NOMO-1 treated with dmso at 0.1 percent for 144 hours (cell line): ENCODE data around the gene ADCY10.
"Not testable (repeated sequence)": the region's sequence is repeated elsewhere in the genome, so short reads cannot be mapped to it uniquely, and the experiment has no call there.

Experiments used
- DNase-seq: peaks from one replicate; lab custom pipeline; 2025; ENCODE audit not compliant: unreplicated experiment; lab: John Stamatoyannopoulos, UW

Gene ADCY10

DNA sequence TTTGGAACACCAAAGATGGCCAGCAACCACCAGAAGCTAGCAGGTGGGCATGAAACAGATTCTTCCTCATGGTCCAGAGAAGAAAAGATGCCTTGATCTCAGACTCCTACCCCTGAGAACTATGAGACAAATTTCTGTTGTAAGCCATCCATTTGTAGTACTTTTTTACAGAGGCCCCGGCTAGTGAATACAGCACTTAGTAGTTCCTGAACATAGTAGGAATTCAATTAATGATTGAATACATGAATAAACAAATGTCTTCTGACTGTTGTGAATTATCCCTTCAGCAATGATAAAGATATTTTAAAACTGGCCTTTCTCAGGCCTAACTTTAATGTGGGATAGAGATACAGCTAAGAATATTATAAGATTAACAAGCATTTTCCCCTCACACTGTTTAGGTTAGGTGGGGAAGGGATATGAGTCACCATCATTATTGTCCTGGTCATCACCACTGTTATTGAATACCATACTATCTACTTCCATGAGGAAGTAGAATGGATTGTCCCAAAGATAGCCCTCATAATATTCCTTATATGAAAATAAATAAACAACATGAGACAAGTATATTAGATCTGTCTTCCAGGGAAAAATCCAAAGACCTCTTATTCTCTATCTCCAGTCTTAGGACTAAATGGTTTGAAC lies 51.4 kb downstream of the ADCY10 start:
- no peak for DNase-seq

DNA sequence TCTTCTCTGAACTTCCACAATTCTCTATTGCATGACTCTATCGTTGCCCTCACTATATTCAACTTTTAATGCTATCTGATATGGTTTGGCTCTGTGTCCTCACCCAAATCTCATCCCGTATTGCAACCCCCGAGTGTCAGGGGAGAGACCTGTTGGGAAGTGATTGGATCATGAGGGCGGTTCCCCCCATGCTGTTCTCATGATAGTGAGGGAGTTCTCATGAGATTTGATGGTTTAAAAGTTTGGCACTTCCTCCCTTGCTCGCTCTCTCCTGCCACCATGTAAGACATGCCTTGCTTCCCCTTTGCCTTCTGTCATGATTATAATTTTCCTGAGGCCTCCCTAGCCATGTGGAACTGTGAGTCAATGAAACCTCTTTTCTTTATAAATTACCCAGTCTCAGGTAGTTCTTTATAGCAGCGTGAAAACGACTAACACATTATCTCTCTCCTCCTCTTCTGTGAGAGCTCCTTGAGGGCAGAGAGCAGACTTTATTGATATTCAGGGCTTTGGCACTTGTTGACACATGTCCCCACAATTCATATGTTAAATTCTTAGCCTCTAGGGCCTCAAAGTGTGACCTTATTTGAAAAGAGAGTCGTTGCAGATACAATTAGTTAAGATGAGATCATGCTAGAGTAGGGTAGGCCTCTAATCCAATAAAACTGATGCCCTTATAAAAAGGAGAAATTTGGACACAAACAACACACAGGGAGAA lies 52.1 kb downstream of the ADCY10 start:
- DNase-seq: no peak

DNA sequence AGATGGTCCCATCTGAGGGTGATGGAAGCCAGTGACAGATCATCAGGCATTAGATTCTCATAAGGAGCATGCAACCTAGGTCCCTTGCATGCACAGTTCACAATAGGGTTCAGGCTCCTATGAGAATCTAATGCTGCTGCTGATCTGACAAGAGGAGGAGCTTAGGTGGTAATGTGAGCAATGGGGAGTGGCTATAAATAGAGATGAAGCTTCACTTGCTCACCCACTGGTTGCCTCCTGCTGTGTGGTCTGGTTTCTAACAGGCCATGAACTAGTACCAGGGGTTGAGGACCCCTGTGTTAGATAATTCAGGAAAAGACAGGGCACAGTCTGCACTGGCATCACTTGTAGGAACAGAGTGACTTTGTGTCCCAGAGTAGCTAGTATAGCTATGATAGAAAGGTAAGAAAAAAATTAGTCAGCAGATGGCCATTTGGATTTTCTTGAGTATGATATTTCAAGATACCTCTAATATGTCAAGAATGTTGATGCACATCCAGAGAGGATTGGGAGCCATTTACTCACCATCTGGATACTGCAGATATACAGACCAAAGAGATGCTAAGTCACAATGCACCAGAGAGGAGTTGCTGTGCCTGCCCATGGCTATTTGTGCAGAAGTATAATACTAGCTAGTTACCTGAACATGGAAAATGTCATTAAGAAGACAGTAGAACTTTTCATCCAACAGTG lies 53.6 kb downstream of the ADCY10 start:
- no peak for DNase-seq

DNA sequence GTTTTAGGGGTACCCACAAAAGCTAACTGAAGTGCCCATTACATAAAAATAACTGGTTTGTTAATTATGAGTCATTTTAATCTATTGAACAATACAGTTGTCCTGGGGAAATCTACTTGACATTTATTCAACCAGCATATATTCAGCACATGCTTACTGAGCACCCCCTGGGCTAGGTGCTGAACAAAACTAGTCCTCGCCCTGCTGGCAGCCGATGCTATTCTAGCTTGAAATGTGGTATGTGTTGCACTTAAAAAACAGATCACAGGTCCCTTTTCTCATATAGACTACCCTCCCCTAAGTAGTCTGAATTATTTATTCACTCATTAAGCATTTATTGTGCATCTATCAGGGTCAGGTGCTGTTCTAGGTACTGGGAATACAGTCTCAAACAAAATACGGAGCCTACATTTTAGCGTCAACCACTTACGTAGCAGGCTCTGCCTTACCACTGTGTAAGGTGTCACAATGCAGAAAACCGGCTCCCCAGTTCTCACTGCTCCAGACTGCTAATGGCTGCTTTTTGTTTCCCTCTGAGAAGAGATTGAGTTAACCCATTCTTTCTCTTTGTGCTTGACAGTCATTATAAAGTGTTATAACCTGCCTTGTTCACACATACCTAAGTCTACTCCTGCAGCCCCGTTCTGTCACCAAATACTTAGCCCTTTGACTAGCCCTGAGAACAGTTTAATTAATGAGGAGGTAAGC lies 57.1 kb downstream of the ADCY10 start:
- DNase-seq: no peak

DNA sequence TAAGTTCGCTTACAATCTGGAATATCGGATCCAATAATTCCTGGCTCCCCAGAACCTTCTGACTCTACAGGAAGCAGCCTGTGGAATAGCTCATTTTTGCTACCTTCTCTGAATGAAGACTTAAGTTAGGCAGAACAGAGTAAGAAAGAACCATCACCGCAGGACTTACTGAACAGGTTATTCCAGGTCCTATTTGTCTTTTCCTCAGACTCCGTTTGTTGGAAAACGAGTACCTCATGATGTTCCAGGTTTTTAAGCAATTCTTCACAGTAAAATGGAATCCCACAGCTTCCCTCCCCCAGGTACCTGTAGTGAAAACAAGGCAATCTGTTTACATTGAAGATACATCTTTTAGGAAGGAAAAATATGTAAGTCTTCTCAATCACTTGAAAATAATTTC lies 59.8 kb downstream of the ADCY10 start:
- no peak for DNase-seq

DNA sequence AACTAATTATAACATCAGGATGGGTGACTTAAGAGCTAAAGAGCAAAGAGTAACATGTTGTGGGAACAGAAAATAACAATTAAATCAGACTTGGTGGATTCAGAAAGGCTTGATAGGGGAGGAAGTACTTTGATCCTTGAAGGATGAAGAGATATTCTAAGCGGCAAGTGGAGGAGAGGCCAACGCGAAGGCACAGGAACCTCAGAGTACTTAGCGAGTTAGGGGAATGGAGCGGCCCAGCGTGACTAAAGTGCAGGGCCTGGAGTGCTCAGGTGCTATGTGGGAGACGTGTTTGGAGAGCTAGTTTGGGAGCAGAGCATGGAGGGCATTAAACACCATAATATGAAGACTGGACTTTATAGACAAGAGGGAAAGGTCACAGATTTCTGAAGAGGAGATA lies 64.3 kb downstream of the ADCY10 start:
- DNase-seq: no peak

DNA sequence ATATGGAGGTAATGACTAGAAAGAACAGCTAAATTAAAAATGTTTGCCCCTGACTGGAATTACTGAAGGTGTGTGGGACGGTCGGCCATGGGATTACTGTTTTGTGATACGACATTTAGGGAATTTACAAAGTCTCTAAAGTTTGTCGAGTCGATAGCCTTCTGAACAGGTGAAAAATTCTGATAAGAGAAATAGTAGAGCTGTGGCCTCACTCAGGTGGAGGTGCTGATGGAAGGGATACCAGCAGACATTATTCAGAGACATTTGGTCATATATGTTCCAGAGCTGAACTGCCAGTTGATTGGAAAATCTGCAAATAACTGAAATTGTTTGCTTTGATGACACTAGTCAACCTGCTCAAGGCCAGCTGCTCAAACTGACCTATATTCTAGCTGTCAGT lies 71.1 kb downstream of the ADCY10 start:
- DNase-seq: no peak

DNA sequence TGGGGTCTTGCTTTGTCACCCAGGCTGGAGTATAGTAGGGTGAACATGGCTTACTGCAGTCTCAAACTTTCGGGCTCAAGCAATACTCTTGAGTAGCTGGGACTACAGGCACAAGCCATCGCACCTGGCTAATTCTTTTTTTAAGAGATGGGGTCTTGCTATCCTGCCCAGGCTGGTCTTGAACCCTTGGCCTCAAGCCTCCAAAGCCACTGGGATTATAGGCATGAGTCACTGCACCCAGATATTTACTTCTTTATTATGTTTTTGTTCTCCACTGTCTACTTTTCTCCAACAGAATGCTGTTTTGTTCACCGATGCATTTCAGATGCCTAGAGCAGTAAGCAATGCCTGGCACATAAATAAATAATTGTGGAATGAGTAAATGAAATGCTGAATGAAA lies 72.4 kb downstream of the ADCY10 start:
- DNase-seq: no peak

DNA sequence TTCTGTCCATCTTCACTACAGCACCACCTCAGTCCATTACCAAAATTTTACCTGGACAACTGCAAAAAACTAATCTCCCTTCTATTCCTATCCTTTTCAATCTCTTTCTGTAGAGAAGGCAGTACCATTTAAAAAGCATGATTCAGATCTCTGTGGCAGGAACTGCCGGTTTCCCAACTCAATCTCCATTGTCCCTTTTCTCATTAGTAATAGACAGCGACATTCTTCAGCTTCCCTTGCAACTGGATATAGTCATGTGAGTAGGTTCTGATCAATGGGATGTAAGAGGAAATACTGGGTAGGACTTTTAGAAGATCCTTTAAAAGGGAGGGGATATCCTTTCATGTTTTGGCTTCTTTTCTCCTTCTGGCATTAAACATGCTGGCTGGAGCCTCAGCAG lies 74.9 kb downstream of the ADCY10 start:
- no peak for DNase-seq

DNA sequence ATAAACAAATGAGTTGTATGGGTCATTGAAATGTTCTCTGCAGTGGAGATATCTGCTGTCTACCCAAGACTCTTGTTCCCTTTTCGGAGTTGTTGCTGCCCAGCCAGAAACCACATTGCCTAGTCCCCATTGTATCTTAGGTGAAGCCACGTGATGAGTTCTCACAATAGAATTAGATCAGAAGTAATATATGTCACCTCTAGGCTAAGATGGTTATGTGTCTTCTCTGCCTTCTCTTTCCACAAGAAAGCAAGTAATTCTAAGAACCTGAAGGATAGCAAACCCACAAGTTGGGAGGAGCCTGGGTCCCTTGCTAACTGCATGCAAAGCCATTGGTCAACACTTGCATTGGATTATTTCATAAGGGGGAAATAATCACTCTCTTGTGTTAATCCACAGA lies 76.6 kb downstream of the ADCY10 start:
- DNase-seq: no peak

DNA sequence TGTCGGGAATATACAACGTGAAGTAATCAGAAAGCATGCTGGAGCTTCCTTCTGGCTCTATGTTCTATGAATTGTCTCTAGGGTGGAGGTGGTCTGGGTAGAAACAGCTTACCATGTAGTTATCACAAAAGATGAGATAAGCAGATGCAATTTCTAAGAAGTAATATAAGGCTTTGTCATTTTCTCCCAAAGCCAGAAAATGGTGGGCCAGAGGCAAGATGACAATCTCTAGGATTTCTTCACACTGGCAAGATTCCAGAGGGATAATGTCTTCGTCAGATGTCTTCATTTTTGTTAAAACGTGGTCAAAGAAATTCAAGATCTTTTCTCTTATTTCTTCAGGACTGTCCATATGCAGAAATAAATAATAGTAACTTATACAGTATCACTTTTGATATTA lies 77.7 kb downstream of the ADCY10 start:
- no peak for DNase-seq

DNA sequence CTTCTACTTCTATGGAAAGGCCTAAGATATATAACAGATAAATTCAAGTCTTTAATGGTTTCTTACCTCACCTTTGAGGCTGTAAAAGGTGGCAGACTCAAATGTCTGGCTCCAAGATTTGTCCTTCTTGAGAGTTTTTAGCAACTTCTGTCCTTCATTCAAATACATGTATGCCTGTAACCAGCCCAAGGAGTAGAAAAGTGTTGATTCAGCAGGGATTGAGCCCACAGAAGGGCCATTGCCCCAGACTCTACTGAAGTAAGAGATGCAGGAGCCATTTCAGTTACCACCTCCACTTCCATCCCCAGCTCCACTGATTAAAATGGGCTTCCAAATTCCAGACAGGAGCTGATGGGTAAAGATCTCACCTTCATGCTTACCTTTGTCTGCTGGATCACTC lies 80.0 kb downstream of the ADCY10 start:
- no peak for DNase-seq

DNA sequence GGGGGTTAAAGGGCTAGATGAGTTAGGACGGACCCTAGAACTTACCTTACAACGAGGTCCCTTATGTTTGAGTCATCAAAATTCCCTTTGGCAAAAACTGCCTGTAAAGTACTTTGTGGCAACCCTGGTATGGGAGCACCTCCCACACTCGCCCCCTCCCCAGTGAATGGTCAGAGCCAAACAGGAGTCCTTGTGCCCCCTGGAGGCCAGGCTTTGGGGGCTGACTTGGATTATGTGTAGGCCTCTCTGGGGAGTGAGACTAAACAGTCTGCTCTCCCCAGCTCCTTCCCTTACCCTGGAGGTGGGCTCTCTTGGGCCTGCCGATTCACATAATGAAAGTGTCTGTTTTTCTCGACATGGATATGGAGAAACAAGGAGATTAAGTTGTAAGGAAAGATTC lies 81.2 kb downstream of the ADCY10 start:
- DNase-seq: no peak

DNA sequence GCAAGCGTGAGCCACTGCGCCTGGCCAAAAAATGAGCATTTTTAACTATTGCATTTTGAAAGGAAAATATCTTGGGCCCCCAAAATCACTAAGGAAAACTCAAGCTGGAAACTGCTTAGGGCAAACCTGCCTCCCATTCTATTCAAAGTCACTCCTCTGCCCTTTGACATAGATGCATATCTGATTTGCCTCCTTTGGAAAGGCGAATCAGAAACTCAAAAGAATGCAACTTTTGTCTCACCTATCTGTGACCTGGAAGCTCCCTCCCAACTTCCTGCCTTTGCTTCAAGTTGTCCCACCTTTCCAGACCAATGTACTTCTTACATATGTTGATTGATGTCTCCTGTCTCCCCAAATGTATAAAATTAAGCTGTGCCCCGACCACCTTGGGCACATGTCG lies 83.3 kb downstream of the ADCY10 start:
- not testable (repeated sequence) for DNase-seq

DNA sequence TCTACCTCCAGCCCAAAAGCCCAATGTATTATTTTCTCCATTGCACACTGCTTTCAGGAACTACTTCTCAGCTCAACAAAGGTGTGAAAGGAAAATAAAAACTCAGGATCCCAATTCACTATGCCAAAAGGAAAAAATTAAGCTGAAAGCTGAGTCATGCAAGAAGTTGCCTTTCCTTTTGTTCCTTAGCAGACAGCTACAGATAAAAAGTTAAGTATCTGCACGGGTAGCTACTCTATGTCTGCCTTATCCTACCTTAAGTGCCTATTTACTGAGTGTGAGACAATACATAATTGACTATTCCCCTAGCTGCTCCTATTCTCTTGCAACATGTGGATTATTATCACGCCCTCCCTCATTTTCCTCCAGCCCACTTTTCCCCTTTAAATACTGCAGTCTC lies 84.1 kb downstream of the ADCY10 start:
- no peak for DNase-seq

DNA sequence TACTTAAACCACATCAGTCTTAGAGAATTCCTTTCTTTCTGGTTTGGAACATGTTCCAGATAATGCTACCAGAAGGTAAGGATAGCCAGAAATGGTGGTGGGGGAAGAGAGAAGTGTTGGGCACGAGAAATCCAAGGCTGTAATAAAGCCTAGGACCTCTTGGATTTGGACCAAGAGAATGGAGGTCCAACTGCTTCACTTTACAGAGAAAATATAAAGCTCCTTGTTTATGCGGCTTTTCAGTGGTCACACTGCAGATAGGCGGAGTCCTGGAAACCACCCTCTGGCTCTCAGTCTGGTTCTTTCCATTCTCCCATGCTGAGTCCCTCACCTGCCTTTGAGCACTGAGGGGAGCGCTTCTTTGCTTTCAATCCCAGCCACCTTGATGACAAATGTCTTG lies 87.8 kb downstream of the ADCY10 start:
- no peak for DNase-seq

DNA sequence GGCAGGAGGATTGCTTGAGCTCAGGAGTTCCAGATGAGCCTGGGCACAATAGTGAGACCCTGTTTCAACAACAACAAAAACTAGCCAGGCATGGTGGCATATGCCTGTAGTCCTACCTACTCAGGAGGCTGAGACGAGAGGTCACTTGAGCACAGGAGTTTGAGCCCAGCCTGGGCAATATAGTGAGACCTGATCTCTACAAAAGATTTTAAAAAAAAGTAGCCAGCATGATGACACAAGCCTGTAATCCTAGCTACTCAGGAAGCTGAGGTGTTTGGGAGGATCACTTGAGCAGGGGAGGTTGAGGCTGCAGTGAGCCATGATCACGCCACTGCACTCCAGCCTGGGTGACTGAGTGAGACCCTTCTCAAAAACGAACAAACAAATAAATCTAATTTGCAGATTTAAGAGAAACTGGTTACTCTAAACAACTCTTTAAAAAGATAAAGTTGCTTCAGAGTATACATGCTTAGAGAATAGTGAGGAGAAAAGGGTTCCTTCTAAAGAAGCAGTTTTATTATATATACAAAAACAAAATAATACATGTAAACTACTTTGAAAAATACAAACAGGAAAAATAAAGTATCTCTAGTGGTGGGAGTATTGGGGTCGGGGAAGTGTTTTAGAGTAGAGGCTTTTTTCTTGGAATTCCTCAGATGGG lies 88.4 kb downstream of the ADCY10 start:
- no peak for DNase-seq

DNA sequence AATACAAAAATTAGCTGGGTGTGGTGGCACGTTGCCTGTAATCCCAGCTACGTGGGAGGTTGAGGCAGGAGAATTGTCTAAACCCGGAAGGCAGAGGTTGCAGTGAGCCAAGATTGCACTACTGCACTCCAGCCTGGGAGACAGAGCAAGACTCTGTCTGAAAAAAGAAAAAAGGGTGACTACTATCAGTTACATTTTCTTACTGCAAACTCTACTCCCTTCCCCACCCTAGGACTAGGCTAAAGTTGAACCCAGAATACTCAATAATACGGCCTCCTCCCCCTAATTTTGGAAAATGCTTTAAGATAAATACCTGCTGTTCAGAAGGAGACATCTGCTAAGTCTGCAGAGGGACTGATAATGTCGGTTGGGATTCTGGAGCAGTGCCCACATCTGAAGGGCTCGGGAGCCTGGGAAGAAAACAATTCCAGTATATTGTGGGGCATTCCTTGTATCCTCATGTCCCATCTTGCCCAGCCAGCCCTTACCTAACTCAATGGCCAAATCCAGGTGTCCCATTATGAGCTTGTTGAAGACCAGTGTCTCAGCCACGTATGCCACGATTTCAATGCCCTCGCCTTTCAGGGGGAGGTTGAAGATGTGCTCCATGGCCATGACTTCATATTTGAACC lies 89.7 kb downstream of the ADCY10 start:
- DNase-seq: no peak

DNA sequence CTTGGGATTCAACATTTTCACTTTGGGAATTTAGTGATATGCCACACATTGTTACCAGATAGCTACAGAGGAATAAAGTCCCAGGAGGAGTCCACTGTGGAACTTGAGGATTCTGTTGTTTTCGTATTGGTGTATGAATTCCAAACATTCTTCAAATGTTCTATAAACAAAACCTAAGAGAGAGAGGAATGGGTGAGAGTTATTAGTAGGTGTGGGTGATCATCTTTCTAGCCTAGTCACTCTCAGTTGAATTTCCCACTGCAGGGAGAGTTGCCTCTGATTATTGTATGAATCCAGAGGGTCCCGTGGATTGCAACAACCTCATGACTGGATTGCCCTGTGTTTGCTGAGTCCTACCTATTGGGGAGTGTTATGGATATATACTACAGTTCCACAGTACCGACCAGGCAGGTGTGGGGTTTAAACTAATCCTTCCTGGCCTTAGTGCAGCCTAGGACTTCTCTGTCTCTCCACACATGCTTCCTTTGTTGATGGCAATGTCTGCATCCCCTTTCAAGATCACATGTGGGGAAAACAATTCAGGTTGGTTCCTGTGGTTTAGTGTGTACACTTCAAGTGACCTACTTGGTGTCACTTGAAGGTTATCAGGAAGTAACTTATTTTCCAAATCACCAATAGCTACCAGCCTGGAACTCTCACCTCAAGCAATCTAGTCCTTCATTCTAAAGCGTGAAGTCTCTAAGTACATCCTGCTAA lies 91.8 kb downstream of the ADCY10 start:
- DNase-seq: no peak

DNA sequence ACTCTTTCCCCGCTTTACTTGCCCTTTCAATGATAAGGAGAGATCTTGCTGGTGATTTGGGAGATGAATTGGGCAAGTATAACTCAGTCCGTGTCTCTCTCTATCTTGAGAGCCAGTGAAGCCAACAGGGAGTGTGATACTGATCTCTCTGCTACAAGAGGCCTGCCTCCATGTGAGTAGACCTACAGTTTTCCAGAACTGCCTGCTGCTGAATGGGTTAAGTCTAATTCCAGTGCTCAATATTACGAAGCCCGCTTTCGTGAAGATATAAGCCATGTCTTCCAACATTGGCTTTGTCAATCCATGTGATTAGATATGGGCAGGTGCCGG lies 92.6 kb downstream of the ADCY10 start:
- DNase-seq: no peak
